GM13976 (cell line): ENCODE results near the gene DUOXA2.
"Not testable (repeated sequence)": the region's sequence is repeated elsewhere in the genome, so short reads cannot be mapped to it uniquely, and the experiment has no call there.

ENCODE experiments used
- DNase-seq: peaks from one replicate; pipeline ENCODE4 v3.0.0; 2012; ENCODE audit warnings: low spot score
- in situ Hi-C: fragments of 300-500 bp; cut with MboI; formaldehyde crosslinking; loops from one replicate; pipeline ENCODE4 v1.12.0; 2022; ENCODE audit warnings: low sequenced_read_pairs, mixed read lengths, inconsistent platforms; ENCODE audit not compliant: unreplicated experiment
- TF ChIP-seq, protein P1 (sequence below): IDR thresholded peaks from 2 replicates; pipeline ENCODE4 v1.5.1; 2012; ENCODE audit warnings: borderline replicate concordance, mild to moderate bottlenecking; ENCODE audit not compliant: insufficient read depth; ENCODE audit errors: extremely low read depth, missing control alignments, control extremely low read depth

Gene DUOXA2

DNA sequence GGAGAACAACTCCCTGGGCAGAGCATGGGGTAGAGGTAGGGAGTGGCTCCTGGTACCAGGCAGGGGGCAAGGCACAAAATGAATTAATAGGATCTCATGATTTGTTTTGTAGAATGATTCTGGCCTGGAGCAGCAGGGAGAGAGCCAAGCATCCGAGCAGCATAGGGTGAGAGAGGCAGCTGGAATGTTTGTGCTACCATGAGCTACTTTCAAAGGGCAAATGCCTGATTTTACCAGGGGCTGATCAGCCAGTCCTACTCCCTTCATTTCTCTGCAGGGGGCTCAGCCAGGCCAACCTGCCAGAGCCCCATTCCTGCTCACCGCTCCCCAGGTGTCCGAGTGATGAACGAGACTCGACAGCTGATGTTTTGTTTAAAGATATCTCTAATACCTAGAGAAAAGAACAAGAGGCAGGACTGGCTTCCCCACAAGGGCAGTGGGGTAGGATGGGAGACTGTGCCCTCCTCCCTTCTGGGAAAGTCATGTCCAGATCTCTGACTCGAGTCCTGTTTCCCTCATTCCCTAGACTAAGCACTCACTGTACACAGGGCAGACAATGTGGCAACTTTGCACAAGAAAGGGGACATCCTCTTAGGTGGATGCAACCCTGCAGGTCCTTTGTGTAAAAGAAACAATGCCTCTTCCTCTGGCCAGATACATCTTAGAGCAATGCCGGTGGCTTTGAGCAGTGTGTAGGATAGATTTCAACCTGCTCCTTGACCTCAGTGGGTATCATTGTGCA is 13.1 kb upstream of the DUOXA2 start:
- TF ChIP-seq, protein P1, sequence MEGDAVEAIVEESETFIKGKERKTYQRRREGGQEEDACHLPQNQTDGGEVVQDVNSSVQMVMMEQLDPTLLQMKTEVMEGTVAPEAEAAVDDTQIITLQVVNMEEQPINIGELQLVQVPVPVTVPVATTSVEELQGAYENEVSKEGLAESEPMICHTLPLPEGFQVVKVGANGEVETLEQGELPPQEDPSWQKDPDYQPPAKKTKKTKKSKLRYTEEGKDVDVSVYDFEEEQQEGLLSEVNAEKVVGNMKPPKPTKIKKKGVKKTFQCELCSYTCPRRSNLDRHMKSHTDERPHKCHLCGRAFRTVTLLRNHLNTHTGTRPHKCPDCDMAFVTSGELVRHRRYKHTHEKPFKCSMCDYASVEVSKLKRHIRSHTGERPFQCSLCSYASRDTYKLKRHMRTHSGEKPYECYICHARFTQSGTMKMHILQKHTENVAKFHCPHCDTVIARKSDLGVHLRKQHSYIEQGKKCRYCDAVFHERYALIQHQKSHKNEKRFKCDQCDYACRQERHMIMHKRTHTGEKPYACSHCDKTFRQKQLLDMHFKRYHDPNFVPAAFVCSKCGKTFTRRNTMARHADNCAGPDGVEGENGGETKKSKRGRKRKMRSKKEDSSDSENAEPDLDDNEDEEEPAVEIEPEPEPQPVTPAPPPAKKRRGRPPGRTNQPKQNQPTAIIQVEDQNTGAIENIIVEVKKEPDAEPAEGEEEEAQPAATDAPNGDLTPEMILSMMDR, result no peak
- in situ Hi-C loops, result loop anchor here (25.0 kb wide), 1 partner anchor 139 kb away; the partner anchor contains the start of gene TERB2
- DNase-seq, result peak; percentile 16

DNA sequence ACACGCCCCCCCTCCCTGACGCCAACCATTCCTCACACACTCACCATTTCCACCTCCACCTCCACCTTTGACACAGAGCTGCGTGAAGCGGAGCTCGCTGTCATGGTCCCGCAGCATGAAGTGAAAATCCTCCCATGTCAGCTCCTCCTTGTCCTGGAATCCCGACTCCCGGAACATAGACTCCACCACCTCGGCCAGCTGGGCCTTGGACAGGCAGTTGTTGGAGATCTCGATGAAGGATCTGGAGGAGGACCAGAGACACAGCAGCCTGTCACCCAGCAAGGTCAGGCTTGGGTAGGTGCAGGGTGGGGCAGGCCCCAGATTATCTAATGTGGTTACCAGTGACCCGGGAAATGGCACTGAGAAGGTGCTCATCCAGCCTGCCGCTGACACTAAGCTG is 12.4 kb upstream of the DUOXA2 start:
- no peak for DNase-seq
- in situ Hi-C loops, result loop anchor here (25.0 kb wide), 1 partner anchor 139 kb away; the partner anchor contains the start of gene TERB2
- TF ChIP-seq, protein P1, result no peak

DNA sequence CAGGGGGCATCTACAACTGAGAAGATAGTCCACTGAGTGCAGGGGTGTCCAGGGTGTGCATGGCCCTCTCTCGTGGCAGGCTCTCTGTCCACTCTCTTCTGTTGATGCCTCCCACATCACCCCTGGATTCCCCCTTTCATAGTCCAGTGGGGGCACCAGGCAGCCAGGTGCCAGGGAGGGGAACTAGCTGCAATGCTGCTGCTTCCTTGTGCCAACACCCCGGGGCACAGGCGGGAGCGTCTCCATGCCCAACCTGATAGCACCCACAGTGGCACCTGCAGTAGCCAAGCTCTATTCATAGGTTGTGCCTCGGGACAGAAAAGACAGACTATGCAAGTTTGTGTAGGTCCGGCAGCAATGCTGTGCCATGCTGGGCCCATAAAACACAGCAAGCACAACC is 11.9 kb upstream of the DUOXA2 start:
- TF ChIP-seq, protein P1, result no peak
- in situ Hi-C loops, result loop anchor here (25.0 kb wide), 1 partner anchor 140 kb away; the partner anchor contains the start of gene TERB2
- no peak for DNase-seq

DNA sequence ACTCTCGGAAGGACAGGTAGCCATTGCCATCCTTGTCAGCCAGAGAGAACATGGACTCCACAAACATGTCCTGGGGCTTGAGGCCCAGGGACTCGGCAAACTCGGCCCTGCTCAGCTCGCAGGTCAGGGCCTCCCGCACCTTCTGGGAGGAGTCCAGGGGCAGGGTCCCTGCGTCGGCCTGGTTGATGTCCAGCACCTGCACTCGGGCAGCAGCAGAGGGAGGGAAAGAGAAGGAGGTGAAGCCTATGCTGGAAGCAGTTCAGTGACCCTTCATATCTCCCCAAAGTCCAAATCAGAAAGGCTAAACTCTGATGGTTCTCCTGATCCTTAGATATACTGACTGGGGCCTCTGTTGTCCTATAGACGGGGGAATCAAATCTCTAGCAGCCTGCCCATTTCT is 10.0 kb upstream of the DUOXA2 start:
- in situ Hi-C loops, result loop anchor here (25.0 kb wide), 1 partner anchor 142 kb away; the partner anchor contains the start of gene TERB2
- DNase-seq, result not testable (repeated sequence)

DNA sequence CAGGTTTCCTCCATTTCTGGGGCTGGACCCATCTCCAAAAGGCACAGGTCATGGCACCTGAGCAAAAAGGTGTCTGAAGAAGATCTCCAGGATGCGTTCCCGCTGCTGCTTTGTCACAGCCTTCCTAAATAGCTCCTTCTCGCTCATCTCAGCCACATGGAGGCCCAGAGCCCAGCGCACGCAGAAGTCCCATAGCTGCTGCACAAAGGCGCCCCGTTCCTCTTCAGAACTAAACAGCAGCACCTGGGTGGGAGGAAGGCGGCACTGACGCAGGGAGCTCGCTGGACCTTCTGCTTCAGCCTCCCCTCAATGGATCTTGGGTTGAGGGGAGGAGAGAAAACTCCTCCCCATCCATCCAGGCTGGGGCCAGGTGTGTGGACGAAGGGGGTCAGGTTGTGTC is 8.5 kb upstream of the DUOXA2 start:
- DNase-seq, result no peak
- in situ Hi-C loops, result loop anchor here (25.0 kb wide), 1 partner anchor 143 kb away; the partner anchor contains the start of gene TERB2
- TF ChIP-seq, protein P1, result no peak

DNA sequence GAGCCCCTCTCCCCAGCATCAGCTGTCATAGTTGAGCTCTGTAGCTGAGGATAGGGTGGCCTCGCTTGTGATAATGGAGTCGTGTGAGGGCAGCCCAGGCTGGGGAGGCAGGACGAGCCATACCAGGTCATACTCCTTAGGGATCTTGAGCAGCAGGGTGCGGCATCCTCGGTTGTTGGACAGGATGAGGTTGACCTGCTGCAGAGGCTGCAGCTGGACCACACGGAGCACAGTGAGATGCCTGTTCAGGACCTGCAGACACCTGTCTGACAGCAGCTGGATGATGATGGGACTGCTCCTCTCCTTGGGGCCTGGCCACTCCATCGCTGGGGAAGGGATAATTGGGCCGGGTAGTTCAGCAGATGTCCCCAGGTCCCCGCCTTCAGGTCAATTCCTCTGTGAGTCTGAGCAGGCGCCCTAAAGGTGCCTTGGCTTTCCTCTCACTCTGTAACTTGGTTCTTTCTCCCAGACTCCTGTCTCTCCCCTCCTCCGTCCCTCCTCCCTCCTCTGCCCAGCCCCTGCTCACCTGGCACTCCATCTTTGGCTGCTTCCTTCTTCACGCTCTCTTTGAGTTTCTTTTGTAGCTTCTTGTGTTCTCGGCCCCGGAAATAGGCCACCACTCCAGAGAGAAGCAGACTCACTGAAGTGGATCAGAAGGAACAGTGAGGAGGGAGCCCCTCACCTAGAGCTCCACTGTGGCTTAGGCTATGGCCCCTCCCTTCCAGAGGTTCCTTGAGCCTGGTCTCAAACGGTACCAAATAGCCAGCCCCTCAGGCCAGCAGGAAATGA is 7.9 kb upstream of the DUOXA2 start:
- in situ Hi-C loops, result loop anchor here (25.0 kb wide), 1 partner anchor 144 kb away; the partner anchor contains the start of gene TERB2
- no peak for DNase-seq
- TF ChIP-seq, protein P1, result no peak

DNA sequence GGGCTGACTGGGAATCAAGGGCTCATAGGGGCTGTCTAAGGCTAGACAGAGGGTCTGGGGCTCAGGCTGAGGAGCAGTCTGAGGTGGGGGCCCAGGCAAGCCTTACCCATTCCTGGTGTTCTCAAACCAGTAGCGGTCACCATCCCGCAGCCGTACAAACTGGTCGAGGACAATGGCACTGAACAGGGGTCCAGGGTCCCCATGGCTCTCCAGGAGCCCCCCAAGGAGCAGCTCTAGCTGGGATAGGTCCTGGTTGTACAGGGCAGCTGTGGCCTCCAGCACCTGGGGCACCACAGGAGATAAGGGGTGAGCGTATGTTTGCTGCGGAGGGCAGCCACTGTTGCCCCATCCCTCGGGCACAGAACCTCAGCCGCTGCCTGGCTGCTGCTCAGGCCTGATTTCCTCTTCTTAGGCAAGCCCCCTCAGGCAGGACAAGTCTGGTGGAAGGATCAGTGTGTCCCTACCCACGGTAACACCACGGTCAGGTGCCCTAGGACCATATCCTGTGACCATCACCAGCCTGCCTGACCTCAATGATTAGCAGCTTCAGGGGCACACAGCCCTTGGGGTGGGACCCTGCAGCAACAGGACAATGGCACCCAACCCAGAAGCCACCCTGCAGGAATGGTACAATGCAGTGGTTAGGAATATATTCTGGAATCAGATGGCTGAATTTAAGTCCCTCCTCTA is 6.0 kb upstream of the DUOXA2 start:
- TF ChIP-seq, protein P1, result no peak
- peak; percentile 16 for DNase-seq
- in situ Hi-C loops, result loop anchor here (25.0 kb wide), 1 partner anchor 146 kb away; the partner anchor contains the start of gene TERB2
